Effector memory CD8-positive, alpha-beta T cell (primary cell): ENCODE measurements around the gene ARID1B.

Experiments used
- ATAC-seq: fragments of 150-1000 bp; cut with Tn5 transposase; replicated peaks from 2 replicates; pipeline ENCODE4 v1.10.0; 2021; ENCODE audit warnings: mild to moderate bottlenecking, moderate library complexity
- DNase-seq, 3 experiments: peaks; one replicate each; pipeline ENCODE4 v3.0.0; 2021
- H3K27ac Mint-ChIP-seq, 2 donors: one replicate each; pipeline ENCODE4 v1.8.0; 2022; ENCODE audit warnings: mild to moderate bottlenecking in 2 of 2, mixed read lengths in 2 of 2, moderate library complexity in 2 of 2
- H3K27me3 Mint-ChIP-seq, 2 donors: one replicate each; pipeline ENCODE4 v1.8.0; 2022; ENCODE audit warnings: mixed read lengths in 2 of 2
- H3K36me3 Mint-ChIP-seq: one replicate; pipeline ENCODE4 v1.8.0; 2022; ENCODE audit warnings: mild to moderate bottlenecking, moderate library complexity, mixed read lengths; ENCODE audit not compliant: insufficient read depth
- H3K4me1 Mint-ChIP-seq, 2 donors: one replicate each; pipeline ENCODE4 v1.8.0; 2022; ENCODE audit warnings: low read depth in 2 of 2, mixed read lengths in 2 of 2
- H3K4me3 Mint-ChIP-seq, 2 donors: one replicate each; pipeline ENCODE4 v1.8.0; 2022; ENCODE audit warnings: mild to moderate bottlenecking in 2 of 2, mixed read lengths in 2 of 2, moderate library complexity in 2 of 2
- H3K9me3 Mint-ChIP-seq, 2 donors: one replicate each; pipeline ENCODE4 v1.8.0; 2022; ENCODE audit warnings: mixed read lengths in 2 of 2

The ARID1B gene

GRCh38 chr6:157205473-157206358 lies 428.5 kb downstream of the ARID1B start:
- Mint-ChIP-seq H3K4me3 (no peak overlapping the region), H3K27me3 (no peaks in the 10 kb centered on the region), H3K36me3 (peaks cover 47% of the 10 kb centered on the region), H3K27ac (no peak overlapping the region), H3K9me3 (no peaks in the 10 kb centered on the region), H3K4me1 (no peaks in the 10 kb centered on the region)
- no peak for DNase-seq
- ATAC-seq, result no peak

- Mint-ChIP-seq H3K4me1 (no peaks in the 10 kb centered on the region), H3K4me3 (no peak overlapping the region), H3K27ac (no peak overlapping the region), H3K36me3 (peaks cover 40% of the 10 kb centered on the region), H3K9me3 (no peaks in the 10 kb centered on the region), H3K27me3 (no peaks in the 10 kb centered on the region)
- ATAC-seq (no peak), DNase-seq (no peak)
These were observed 429.2 kb downstream of the ARID1B start for GRCh38 chr6:157206359-157206815.

DNA sequence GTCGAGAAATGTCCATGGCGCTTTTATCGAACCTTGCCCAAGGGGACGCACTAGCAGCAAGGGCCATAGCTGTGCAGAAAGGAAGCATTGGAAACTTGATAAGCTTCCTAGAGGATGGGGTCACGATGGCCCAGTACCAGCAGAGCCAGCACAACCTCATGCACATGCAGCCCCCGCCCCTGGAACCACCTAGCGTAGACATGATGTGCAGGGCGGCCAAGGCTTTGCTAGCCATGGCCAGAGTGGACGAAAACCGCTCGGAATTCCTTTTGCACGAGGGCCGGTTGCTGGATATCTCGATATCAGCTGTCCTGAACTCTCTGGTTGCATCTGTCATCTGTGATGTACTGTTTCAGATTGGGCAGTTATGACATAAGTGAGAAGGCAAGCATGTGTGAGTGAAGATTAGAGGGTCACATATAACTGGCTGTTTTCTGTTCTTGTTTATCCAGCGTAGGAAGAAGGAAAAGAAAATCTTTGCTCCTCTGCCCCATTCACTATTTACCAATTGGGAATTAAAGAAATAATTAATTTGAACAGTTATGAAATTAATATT lies 430.4 kb downstream of the ARID1B start:
- Mint-ChIP-seq H3K27me3 (no peaks in the 10 kb centered on the region), H3K4me3 (no peak overlapping the region), H3K36me3 (peaks cover 38% of the 10 kb centered on the region), H3K4me1 (no peaks in the 10 kb centered on the region), H3K9me3 (no peaks in the 10 kb centered on the region), H3K27ac (no peak overlapping the region)
- DNase-seq (no peak), ATAC-seq (no peak)

- no peaks in the 10 kb centered on the region for H3K9me3 Mint-ChIP-seq
- ATAC-seq (no peak), DNase-seq (no peak)
- H3K36me3 Mint-ChIP-seq, result peaks cover 25% of the 10 kb centered on the region
- H3K4me1 Mint-ChIP-seq, result no peaks in the 10 kb centered on the region
- peak overlapping the region in 1 of 2 donors; percentile 36 for H3K27ac Mint-ChIP-seq
- H3K27me3 Mint-ChIP-seq, result no peaks in the 10 kb centered on the region
- H3K4me3 Mint-ChIP-seq, result no peak overlapping the region
These were observed 432.8 kb downstream of the ARID1B start for GRCh38 chr6:157209865-157210530.

- ATAC-seq (no peak), DNase-seq (no peak)
- no peaks in the 10 kb centered on the region for H3K9me3 Mint-ChIP-seq
- no peak overlapping the region for H3K4me3 Mint-ChIP-seq
- H3K27ac Mint-ChIP-seq, result no peak overlapping the region
- H3K4me1 Mint-ChIP-seq, result no peaks in the 10 kb centered on the region
- H3K36me3 Mint-ChIP-seq, result peaks cover 22% of the 10 kb centered on the region
- no peaks in the 10 kb centered on the region for H3K27me3 Mint-ChIP-seq
These were observed 433.8 kb downstream of the ARID1B start for GRCh38 chr6:157210954-157211353.

- no peaks in the 10 kb centered on the region for H3K27me3 Mint-ChIP-seq
- ATAC-seq (no peak), DNase-seq (no peak)
- H3K27ac Mint-ChIP-seq, result peak overlapping the region in 1 of 2 donors; percentile 32
- H3K4me3 Mint-ChIP-seq, result no peak overlapping the region
- H3K4me1 Mint-ChIP-seq, result peaks cover 0 to 2% of the 10 kb centered on the region in 2 donors
- no peaks in the 10 kb centered on the region for H3K9me3 Mint-ChIP-seq
- H3K36me3 Mint-ChIP-seq, result peaks cover 17% of the 10 kb centered on the region
These were observed 434.7 kb downstream of the ARID1B start for GRCh38 chr6:157211603-157212455.

- no peak overlapping the region for H3K4me3 Mint-ChIP-seq
- no peaks in the 10 kb centered on the region for H3K9me3 Mint-ChIP-seq
- no peak for DNase-seq
- H3K27me3 Mint-ChIP-seq, result no peaks in the 10 kb centered on the region
- ATAC-seq, result no peak
- peaks cover 0 to 2% of the 10 kb centered on the region in 2 donors for H3K4me1 Mint-ChIP-seq
- H3K36me3 Mint-ChIP-seq, result peaks cover 7% of the 10 kb centered on the region
- H3K27ac Mint-ChIP-seq, result peak overlapping the region in 1 of 2 donors; percentile 28
These were observed 436.2 kb downstream of the ARID1B start for GRCh38 chr6:157213426-157213825.

GRCh38 chr6:157213907-157214565 lies 436.9 kb downstream of the ARID1B start:
- Mint-ChIP-seq H3K4me1 (peaks cover 0 to 2% of the 10 kb centered on the region in 2 donors), H3K36me3 (peaks cover 7% of the 10 kb centered on the region), H3K27me3 (no peaks in the 10 kb centered on the region), H3K4me3 (no peak overlapping the region), H3K27ac (no peak overlapping the region), H3K9me3 (no peaks in the 10 kb centered on the region)
- DNase-seq (no peak), ATAC-seq (no peak)

DNA sequence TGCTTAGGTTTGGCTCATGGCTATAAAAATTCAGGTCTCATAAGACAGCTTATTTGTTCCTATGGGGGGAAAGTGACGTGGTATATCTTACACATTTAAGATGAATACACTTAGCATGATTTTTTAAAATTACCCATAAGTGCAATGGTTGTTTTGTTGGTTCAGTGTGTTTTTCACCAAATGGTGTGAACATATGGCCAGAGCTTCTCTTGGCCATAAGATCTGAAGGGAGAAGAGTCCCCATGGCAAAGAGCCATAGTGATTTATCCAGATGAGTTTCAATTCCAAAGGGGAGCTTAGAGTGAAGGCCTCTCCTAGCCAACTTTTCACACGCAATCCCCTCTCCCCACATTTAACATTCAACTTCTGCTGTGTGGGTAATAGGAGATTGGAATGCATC lies 438.5 kb downstream of the ARID1B start:
- no peak overlapping the region for H3K27ac Mint-ChIP-seq
- no peak overlapping the region for H3K4me3 Mint-ChIP-seq
- H3K36me3 Mint-ChIP-seq, result peaks cover 11% of the 10 kb centered on the region
- H3K9me3 Mint-ChIP-seq, result no peaks in the 10 kb centered on the region
- H3K27me3 Mint-ChIP-seq, result no peaks in the 10 kb centered on the region
- ATAC-seq (no peak), DNase-seq (no peak)
- peaks cover 1 to 3% of the 10 kb centered on the region in 2 donors for H3K4me1 Mint-ChIP-seq

GRCh38 chr6:157216570-157216969 lies 439.4 kb downstream of the ARID1B start:
- Mint-ChIP-seq H3K27ac (no peak overlapping the region), H3K4me3 (no peak overlapping the region), H3K4me1 (peaks cover 5 to 10% of the 10 kb centered on the region in 2 donors), H3K36me3 (peaks cover 15% of the 10 kb centered on the region), H3K9me3 (no peaks in the 10 kb centered on the region), H3K27me3 (no peaks in the 10 kb centered on the region)
- DNase-seq, result no peak
- ATAC-seq, result no peak

- Mint-ChIP-seq H3K36me3 (peaks cover 13% of the 10 kb centered on the region), H3K9me3 (no peaks in the 10 kb centered on the region), H3K4me3 (no peak overlapping the region), H3K27ac (peak overlapping the region in 1 of 2 donors; percentile 59), H3K4me1 (peaks cover 6 to 14% of the 10 kb centered on the region in 2 donors), H3K27me3 (peaks cover 0 to 3% of the 10 kb centered on the region in 2 donors)
- no peak for ATAC-seq
- DNase-seq, result no peak
These were observed 440.2 kb downstream of the ARID1B start for GRCh38 chr6:157217198-157217893.

GRCh38 chr6:157217894-157218370 lies 440.8 kb downstream of the ARID1B start:
- H3K27me3 Mint-ChIP-seq, result peaks cover 0 to 9% of the 10 kb centered on the region in 2 donors
- H3K4me3 Mint-ChIP-seq, result no peak overlapping the region
- H3K9me3 Mint-ChIP-seq, result no peaks in the 10 kb centered on the region
- ATAC-seq (no peak), DNase-seq (no peak)
- peaks cover 12 to 20% of the 10 kb centered on the region in 2 donors for H3K4me1 Mint-ChIP-seq
- H3K27ac Mint-ChIP-seq, result no peak overlapping the region
- peaks cover 15% of the 10 kb centered on the region for H3K36me3 Mint-ChIP-seq
